Upper lobe of left lung (tissue), 4 donors: ENCODE measurements around the gene SNAPC4.

Source experiments
- POLR2A ChIP-seq, 4 donors: fragments of 450-650 bp; IDR thresholded peaks; one replicate each; pipeline ENCODE4 v1.5.1; 2016 to 2017; ENCODE audit warnings: antibody characterized with exemption in 4 of 4, mild to moderate bottlenecking in 2 of 4
- TF ChIP-seq, protein P1 (sequence below), 6 experiments: fragments of 450-650 bp in 4 of 6; fragments of 200-600 bp in 2 of 6; sonication (generic) in 2 of 6; IDR thresholded peaks; one replicate each; pipeline ENCODE4 v1.5.1; 2016 to 2019; ENCODE audit warnings: antibody characterized with exemption in 6 of 6

GRCh38 chr9:136392538-136393449, 7.2 kb downstream of the SNAPC4 start:
- TF ChIP-seq, protein P1, sequence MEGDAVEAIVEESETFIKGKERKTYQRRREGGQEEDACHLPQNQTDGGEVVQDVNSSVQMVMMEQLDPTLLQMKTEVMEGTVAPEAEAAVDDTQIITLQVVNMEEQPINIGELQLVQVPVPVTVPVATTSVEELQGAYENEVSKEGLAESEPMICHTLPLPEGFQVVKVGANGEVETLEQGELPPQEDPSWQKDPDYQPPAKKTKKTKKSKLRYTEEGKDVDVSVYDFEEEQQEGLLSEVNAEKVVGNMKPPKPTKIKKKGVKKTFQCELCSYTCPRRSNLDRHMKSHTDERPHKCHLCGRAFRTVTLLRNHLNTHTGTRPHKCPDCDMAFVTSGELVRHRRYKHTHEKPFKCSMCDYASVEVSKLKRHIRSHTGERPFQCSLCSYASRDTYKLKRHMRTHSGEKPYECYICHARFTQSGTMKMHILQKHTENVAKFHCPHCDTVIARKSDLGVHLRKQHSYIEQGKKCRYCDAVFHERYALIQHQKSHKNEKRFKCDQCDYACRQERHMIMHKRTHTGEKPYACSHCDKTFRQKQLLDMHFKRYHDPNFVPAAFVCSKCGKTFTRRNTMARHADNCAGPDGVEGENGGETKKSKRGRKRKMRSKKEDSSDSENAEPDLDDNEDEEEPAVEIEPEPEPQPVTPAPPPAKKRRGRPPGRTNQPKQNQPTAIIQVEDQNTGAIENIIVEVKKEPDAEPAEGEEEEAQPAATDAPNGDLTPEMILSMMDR (IDR thresholded peaks at IDR 0.05): no peak
- TF ChIP-seq POLR2A (IDR thresholded peaks at IDR 0.05): no peak
